HFF-Myc (cell line): ENCODE measurements around the gene XRCC5.

ENCODE experiments used
- DNase-seq: peaks from one replicate; pipeline ENCODE4 v3.0.0-alpha.2; 2011; ENCODE audit warnings: low read depth; ENCODE audit errors: extremely low read depth
- H3K4me3 ChIP-seq: replicated peaks from 2 replicates; pipeline ENCODE4 v1.5.1; 2011; ENCODE audit warnings: low read depth, mild to moderate bottlenecking, control low read depth, low read length
- CTCF ChIP-seq: IDR thresholded peaks from 2 replicates; pipeline ENCODE4 v1.5.1; 2012; ENCODE audit warnings: mild to moderate bottlenecking, low read depth, low read length, control low read depth; ENCODE audit errors: missing control alignments

XRCC5 gene

DNA sequence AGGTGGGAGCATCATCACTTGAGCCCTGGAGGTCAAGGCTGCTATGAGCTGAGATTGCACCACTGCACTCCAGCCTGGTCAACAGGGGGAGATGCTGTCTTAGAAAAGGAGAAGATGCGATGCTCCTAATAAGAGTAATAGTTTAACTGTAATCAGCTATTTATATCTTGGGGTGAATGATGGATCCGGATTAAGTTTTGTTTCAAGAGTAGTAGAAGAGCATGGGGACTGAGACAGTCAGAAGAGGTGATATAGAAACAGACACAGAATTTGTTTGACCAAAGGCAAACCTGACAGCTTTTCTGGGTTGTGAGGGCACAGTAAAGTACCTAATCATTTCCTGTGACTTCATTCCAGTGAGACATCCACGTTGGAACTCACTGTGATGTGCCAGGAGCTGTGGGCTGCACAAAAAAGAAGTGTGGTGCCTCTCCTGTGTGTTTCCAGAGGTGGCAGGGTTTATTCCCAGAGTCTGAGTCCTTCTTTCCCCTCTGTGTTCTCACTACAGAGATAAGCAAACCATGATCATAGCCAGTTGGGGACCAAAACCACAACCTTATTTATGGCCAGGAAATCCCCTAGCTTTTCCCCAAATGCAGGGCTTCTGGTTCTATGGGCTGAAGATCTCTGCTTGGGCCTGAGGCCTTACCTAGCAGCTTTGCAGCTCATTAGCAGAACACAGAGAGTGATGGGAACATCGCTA is 113.7 kb downstream of the XRCC5 start:
- H3K4me3 ChIP-seq = no peak overlapping the region
- peak; percentile 53 for TF ChIP-seq CTCF
- DNase-seq = peak; percentile 11

DNA sequence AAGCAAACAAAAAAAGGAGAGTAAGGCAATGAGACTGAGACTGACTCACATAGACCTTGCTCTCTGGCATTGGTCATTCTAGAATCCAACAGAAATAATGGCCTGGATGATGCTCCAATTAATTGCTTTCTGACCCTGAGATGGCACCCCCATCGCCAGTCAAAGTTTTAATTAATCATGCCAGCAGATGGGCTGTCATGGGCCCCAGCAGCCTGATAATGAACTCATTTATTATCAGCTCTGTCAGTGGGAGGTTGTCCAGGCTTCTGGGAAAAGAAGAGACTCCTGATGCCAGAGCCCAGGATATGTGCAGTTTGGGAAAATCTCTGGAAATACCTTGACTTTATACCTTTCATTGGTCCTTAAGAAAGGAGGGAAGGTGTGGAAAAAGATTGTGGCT is 115.2 kb downstream of the XRCC5 start:
- no peak for DNase-seq
- H3K4me3 ChIP-seq = no peak overlapping the region
- TF ChIP-seq CTCF = no peak

GRCh38 chr2:216229277-216229914 is 120.2 kb downstream of the XRCC5 start:
- no peak overlapping the region for H3K4me3 ChIP-seq
- DNase-seq = no peak
- TF ChIP-seq CTCF = no peak

DNA sequence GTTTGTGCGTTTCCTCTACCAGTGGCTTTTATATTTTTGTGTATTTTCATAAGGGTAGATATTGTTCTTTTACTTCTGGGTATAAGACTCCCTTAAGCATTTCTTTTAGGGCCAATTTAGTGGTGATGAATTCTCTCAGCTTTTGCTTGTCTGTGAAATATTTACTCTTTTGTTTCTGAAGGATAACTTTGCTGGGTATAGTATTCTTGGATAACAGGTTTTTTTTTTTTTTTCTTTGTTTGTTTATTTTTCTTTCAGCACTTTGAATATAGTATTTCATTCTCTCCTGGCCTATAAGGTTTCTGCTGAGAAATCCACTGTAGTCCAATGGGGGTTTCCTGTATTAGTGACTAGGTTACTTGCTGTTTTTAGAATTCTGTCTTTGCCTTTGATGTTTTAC is 122.7 kb downstream of the XRCC5 start:
- no peak for TF ChIP-seq CTCF
- H3K4me3 ChIP-seq = no peak overlapping the region
- no peak for DNase-seq

GRCh38 chr2:216232721-216233120 is 123.6 kb downstream of the XRCC5 start:
- DNase-seq = no peak
- TF ChIP-seq CTCF = no peak
- no peak overlapping the region for H3K4me3 ChIP-seq

GRCh38 chr2:216233281-216233995 is 124.3 kb downstream of the XRCC5 start:
- DNase-seq = no peak
- no peak overlapping the region for H3K4me3 ChIP-seq
- no peak for TF ChIP-seq CTCF
